Measurements from ENCODE around the gene DUSP7. TPM values are rescaled to one million over a fixed set of nuclear protein-coding genes. Genes with fewer than 3 reads are reported as not detected.
"Not testable (repeated sequence)": the region's sequence is repeated elsewhere in the genome, so short reads cannot be mapped to it uniquely, and the experiment has no call there.

The DUSP7 gene
- polyA plus RNA-seq, 3 donors: 2.8 to 36.8 (median 3.9) TPM

DNA sequence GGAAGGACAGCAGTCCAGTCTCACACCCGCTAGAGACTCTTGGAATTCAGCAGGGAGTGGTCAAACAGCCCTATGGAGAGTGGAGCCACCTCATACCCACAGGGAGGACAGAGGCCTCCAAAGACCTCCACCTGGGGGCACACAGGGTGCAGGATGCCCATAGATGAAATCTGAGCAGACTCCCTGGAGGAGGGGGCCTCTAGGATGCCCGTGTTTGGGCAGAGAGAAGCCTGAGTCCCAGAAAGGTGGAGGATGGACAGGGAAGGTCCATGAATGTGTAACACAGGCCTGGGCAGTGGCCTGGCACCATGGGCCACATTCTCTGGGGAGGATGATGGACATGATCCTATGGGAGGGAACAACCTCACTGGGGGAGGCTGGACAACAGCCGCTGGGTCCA, 21.7 kb downstream of the DUSP7 start:
- Histone ChIP-seq H3K9ac (ENCODE audit: insufficient read depth, low read length, poor library complexity, severe bottlenecking) (no peak overlapping the region), H3K4me3 (replicated peaks in 1 of 3; ENCODE audit: low read depth in 2 of 3, low read length in 3 of 3) (no peak overlapping the region), H3K4me1 (ENCODE audit: control insufficient read depth in 1 of 2, insufficient read depth in 2 of 2, low read length in 2 of 2) (no peaks in the 10 kb centered on the region), H2AFZ (ENCODE audit: insufficient read depth, low read depth, low read length, poor library complexity, severe bottlenecking) (no peak overlapping the region), H3K79me2 (ENCODE audit: insufficient read depth, low read length) (no peaks in the 10 kb centered on the region), H3K27me3 (ENCODE audit: control insufficient read depth in 2 of 2, insufficient read depth in 2 of 2, low read length in 2 of 2) (no peaks in the 10 kb centered on the region), H3K9me3 (replicated peaks in 1 of 2; ENCODE audit: control insufficient read depth in 1 of 2, insufficient read depth in 1 of 2, low read length in 2 of 2) (no peaks in the 10 kb centered on the region), H3K27ac (ENCODE audit: low read depth in 1 of 2, low read length in 2 of 2) (no peak overlapping the region), H3K4me2 (replicated peaks; ENCODE audit: extremely low read depth, low read length, poor library complexity, severe bottlenecking) (no peak overlapping the region), H3K36me3 (replicated peaks in 1 of 2; ENCODE audit: control insufficient read depth in 1 of 2, insufficient read depth in 2 of 2, low read length in 2 of 2) (no peaks in the 10 kb centered on the region), H4K20me1 (ENCODE audit: insufficient read depth, low read length) (no peaks in the 10 kb centered on the region)
- WGBS (ENCODE audit: insufficient coverage): 71% methylated on average over 1 of the region's 3 CpGs
- no peaks in the 10 kb centered on the region for H3K9me3 Mint-ChIP-seq
- DNase-seq: no peak
- H3K4me3 Mint-ChIP-seq: no peak overlapping the region
- no peaks in the 10 kb centered on the region for H3K36me3 Mint-ChIP-seq
- intact Hi-C loops (cut with micrococcal nuclease): no loop called here
- TF ChIP-seq, protein P1, sequence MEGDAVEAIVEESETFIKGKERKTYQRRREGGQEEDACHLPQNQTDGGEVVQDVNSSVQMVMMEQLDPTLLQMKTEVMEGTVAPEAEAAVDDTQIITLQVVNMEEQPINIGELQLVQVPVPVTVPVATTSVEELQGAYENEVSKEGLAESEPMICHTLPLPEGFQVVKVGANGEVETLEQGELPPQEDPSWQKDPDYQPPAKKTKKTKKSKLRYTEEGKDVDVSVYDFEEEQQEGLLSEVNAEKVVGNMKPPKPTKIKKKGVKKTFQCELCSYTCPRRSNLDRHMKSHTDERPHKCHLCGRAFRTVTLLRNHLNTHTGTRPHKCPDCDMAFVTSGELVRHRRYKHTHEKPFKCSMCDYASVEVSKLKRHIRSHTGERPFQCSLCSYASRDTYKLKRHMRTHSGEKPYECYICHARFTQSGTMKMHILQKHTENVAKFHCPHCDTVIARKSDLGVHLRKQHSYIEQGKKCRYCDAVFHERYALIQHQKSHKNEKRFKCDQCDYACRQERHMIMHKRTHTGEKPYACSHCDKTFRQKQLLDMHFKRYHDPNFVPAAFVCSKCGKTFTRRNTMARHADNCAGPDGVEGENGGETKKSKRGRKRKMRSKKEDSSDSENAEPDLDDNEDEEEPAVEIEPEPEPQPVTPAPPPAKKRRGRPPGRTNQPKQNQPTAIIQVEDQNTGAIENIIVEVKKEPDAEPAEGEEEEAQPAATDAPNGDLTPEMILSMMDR (IDR thresholded peaks at IDR 0.05): no peak
- H3K27ac Mint-ChIP-seq: no peak overlapping the region
- no peaks in the 10 kb centered on the region for H3K4me1 Mint-ChIP-seq
- H3K27me3 Mint-ChIP-seq (ENCODE audit: low read depth in 3 of 3): peaks cover 2 to 3% (median 3%) of the 10 kb centered on the region in 3 donors

DNA sequence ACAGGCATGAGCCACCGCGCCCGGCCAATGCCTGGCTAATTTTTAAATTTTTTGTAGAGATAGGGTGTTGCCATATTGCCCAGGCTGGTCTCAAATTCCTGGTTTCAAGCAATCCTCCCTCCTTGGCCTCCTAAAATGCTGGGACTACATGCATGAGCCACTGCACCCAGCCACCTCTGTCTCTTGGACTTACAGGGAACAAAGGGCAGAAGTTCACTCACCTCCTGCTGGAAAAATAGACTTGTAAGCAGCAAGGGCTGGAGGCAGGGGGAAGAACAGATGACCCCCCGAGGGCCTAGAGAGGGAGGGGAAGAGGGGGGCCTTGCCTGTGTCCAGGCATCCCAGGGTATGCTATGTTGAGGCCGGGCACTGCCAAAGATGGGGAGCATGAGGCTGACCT, 22.2 kb downstream of the DUSP7 start:
- TF ChIP-seq, protein P1 (IDR thresholded peaks at IDR 0.05): no peak
- H3K9me3 Mint-ChIP-seq: no peaks in the 10 kb centered on the region

DNA sequence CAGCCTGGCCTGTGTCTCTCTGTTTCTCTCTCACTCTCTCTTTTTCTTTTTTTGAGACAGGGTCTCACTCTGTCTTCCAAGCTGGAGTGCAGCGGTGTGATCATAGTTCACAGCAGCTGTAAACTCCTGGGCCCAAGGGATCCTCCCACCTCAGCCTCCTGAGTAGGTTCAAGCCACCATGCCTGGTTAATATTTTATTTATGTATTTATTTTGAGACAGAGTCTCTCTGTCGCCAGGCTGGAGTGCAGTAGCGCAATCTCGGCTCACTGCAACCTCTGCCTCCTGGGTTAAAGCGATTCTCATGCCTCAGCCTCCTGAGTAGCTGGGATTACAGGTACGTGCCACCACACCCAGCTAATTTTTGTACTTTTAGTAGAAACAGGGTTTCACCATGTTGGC, 22.6 kb downstream of the DUSP7 start:
- H3K36me3 Mint-ChIP-seq; H3K9me3 ChIP-seq (replicated peaks in 1 of 2; ENCODE audit: control insufficient read depth in 1 of 2, insufficient read depth in 1 of 2, low read length in 2 of 2); H3K9ac ChIP-seq (ENCODE audit: insufficient read depth, low read length, poor library complexity, severe bottlenecking); intact Hi-C loops (cut with micrococcal nuclease); H3K4me1 ChIP-seq (ENCODE audit: control insufficient read depth in 1 of 2, insufficient read depth in 2 of 2, low read length in 2 of 2); H3K27me3 ChIP-seq (ENCODE audit: control insufficient read depth in 2 of 2, insufficient read depth in 2 of 2, low read length in 2 of 2); H2AFZ ChIP-seq (ENCODE audit: insufficient read depth, low read depth, low read length, poor library complexity, severe bottlenecking); H3K9me3 Mint-ChIP-seq; H3K4me3 ChIP-seq (replicated peaks in 1 of 3; ENCODE audit: low read depth in 2 of 3, low read length in 3 of 3); H3K4me3 Mint-ChIP-seq; H3K79me2 ChIP-seq (ENCODE audit: insufficient read depth, low read length); H3K27ac ChIP-seq (ENCODE audit: low read depth in 1 of 2, low read length in 2 of 2); H3K36me3 ChIP-seq (replicated peaks in 1 of 2; ENCODE audit: control insufficient read depth in 1 of 2, insufficient read depth in 2 of 2, low read length in 2 of 2); H4K20me1 ChIP-seq (ENCODE audit: insufficient read depth, low read length); H3K4me1 Mint-ChIP-seq; H3K27me3 Mint-ChIP-seq (ENCODE audit: low read depth in 3 of 3); DNase-seq; H3K4me2 ChIP-seq (replicated peaks; ENCODE audit: extremely low read depth, low read length, poor library complexity, severe bottlenecking): not testable (repeated sequence)
- 100% methylated on average over 3 of the region's 6 CpGs for WGBS (ENCODE audit: insufficient coverage)
- H3K27ac Mint-ChIP-seq: peak overlapping the region in 1 of 7 donors; percentile 32

More for the DNA sequence above, 22.2 kb downstream of the DUSP7 start:
- no peak overlapping the region for H3K4me2 ChIP-seq (replicated peaks; ENCODE audit: extremely low read depth, low read length, poor library complexity, severe bottlenecking)
- Mint-ChIP-seq H3K36me3 (no peaks in the 10 kb centered on the region), H3K4me1 (no peaks in the 10 kb centered on the region), H3K27me3 (ENCODE audit: low read depth in 3 of 3) (peaks cover 2 to 3% (median 3%) of the 10 kb centered on the region in 3 donors), H3K27ac (no peak overlapping the region), H3K4me3 (no peak overlapping the region)
- no peaks in the 10 kb centered on the region for H4K20me1 ChIP-seq (ENCODE audit: insufficient read depth, low read length)
- H3K27me3 ChIP-seq (ENCODE audit: control insufficient read depth in 2 of 2, insufficient read depth in 2 of 2, low read length in 2 of 2): no peaks in the 10 kb centered on the region
- no peak overlapping the region for H3K4me3 ChIP-seq (replicated peaks in 1 of 3; ENCODE audit: low read depth in 2 of 3, low read length in 3 of 3)
- H3K27ac ChIP-seq (ENCODE audit: low read depth in 1 of 2, low read length in 2 of 2): no peak overlapping the region
- H3K36me3 ChIP-seq (replicated peaks in 1 of 2; ENCODE audit: control insufficient read depth in 1 of 2, insufficient read depth in 2 of 2, low read length in 2 of 2): no peaks in the 10 kb centered on the region
- intact Hi-C loops (cut with micrococcal nuclease): no loop called here
- H3K79me2 ChIP-seq (ENCODE audit: insufficient read depth, low read length): no peaks in the 10 kb centered on the region
- H3K4me1 ChIP-seq (ENCODE audit: control insufficient read depth in 1 of 2, insufficient read depth in 2 of 2, low read length in 2 of 2): no peaks in the 10 kb centered on the region
- H3K9ac ChIP-seq (ENCODE audit: insufficient read depth, low read length, poor library complexity, severe bottlenecking): no peak overlapping the region
- whole genome bisulfite sequencing (ENCODE audit: insufficient coverage): 80% methylated on average over 1 of the region's 5 CpGs
- no peak overlapping the region for H2AFZ ChIP-seq (ENCODE audit: insufficient read depth, low read depth, low read length, poor library complexity, severe bottlenecking)
- no peak for DNase-seq
- no peaks in the 10 kb centered on the region for H3K9me3 ChIP-seq (replicated peaks in 1 of 2; ENCODE audit: control insufficient read depth in 1 of 2, insufficient read depth in 1 of 2, low read length in 2 of 2)
